Vagina (tissue), 2 donors: Measurements from ENCODE around the gene AMN1. TPM values are rescaled to one million over a fixed set of nuclear protein-coding genes. Genes with fewer than 3 reads are reported as not detected.
"Not testable (repeated sequence)": the region's sequence is repeated elsewhere in the genome, so short reads cannot be mapped to it uniquely, and the experiment has no call there.

Experiments used
- DNase-seq, 2 donors: peaks; one replicate each; pipeline ENCODE4 v3.0.0-alpha.2; 2017; ENCODE audit errors: extremely low spot score in 2 of 2
- H3K27ac ChIP-seq: fragments of 200-600 bp; sonication (generic); one replicate; pipeline ENCODE4 v1.5.1; 2019
- H3K27me3 ChIP-seq: fragments of 200-600 bp; sonication (generic); one replicate; pipeline ENCODE4 v1.5.1; 2019
- H3K36me3 ChIP-seq, 2 donors: fragments of 200-600 bp; sonication (generic); one replicate each; pipeline ENCODE4 v1.5.1; 2017 to 2019
- H3K4me1 ChIP-seq: fragments of 200-600 bp; sonication (generic); one replicate; pipeline ENCODE4 v1.5.1; 2019
- H3K4me3 ChIP-seq, 2 donors: fragments of 200-600 bp; sonication (generic); 1 replicate in 1 of 2; 2 replicates in 1 of 2; pipeline ENCODE4 v1.5.1; 2016 to 2019
- H3K9me3 ChIP-seq: fragments of 200-600 bp; sonication (generic); one replicate; pipeline ENCODE4 v1.5.1; 2019
- POLR2A ChIP-seq, 2 donors: fragments of 450-650 bp; IDR thresholded peaks; one replicate each; pipeline ENCODE4 v1.6.1; 2017; ENCODE audit warnings: antibody characterized with exemption in 2 of 2, mild to moderate bottlenecking in 2 of 2, moderate library complexity in 2 of 2
- POLR2AphosphoS5 ChIP-seq, 2 donors: sonication (generic); formaldehyde crosslinking; IDR thresholded peaks; one replicate each; pipeline ENCODE4 v1.9.0; 2017; ENCODE audit warnings: antibody characterized with exemption in 2 of 2, mild to moderate bottlenecking in 2 of 2, low read depth in 1 of 2; ENCODE audit not compliant: insufficient read depth in 1 of 2
- intact Hi-C: fragments of 100-400 bp; cut with DNase I; formaldehyde crosslinking; loops from one replicate; pipeline ENCODE4 v1.15.1; 2023
- total RNA-seq: library from RNA; depleted of rRNA; stranded (reverse); fragments of >200 nt; gene quantifications from one replicate; pipeline ENCODE4 v1.2.3, GENCODE V29; 2016
- TF ChIP-seq, protein P1 (sequence below), 3 experiments: fragments of 450-650 bp in 2 of 3; fragments of 200-600 bp in 1 of 3; sonication (generic) in 1 of 3; IDR thresholded peaks; one replicate each; pipeline ENCODE4 v1.5.1; 2017 to 2019; ENCODE audit warnings: antibody characterized with exemption in 3 of 3, mild to moderate bottlenecking in 2 of 3, moderate library complexity in 2 of 3

Gene AMN1
- total RNA-seq, 1 donor from 2014 or later, result 5.9 TPM

- no peak for DNase-seq
- H3K36me3 ChIP-seq, result no peaks in the 10 kb centered on the region
- H3K4me1 ChIP-seq, result peaks cover 6% of the 10 kb centered on the region
- intact Hi-C loops, result no loop called here
- no peak overlapping the region for H3K27ac ChIP-seq
- no peaks in the 10 kb centered on the region for H3K27me3 ChIP-seq
- TF ChIP-seq POLR2A (IDR thresholded peaks at IDR 0.05), result no peak
- no peak for TF ChIP-seq POLR2AphosphoS5 (IDR thresholded peaks at IDR 0.05; ENCODE audit: insufficient read depth in 1 of 2, low read depth in 1 of 2)
- TF ChIP-seq, protein P1, sequence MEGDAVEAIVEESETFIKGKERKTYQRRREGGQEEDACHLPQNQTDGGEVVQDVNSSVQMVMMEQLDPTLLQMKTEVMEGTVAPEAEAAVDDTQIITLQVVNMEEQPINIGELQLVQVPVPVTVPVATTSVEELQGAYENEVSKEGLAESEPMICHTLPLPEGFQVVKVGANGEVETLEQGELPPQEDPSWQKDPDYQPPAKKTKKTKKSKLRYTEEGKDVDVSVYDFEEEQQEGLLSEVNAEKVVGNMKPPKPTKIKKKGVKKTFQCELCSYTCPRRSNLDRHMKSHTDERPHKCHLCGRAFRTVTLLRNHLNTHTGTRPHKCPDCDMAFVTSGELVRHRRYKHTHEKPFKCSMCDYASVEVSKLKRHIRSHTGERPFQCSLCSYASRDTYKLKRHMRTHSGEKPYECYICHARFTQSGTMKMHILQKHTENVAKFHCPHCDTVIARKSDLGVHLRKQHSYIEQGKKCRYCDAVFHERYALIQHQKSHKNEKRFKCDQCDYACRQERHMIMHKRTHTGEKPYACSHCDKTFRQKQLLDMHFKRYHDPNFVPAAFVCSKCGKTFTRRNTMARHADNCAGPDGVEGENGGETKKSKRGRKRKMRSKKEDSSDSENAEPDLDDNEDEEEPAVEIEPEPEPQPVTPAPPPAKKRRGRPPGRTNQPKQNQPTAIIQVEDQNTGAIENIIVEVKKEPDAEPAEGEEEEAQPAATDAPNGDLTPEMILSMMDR (IDR thresholded peaks at IDR 0.05), result no peak
- no peaks in the 10 kb centered on the region for H3K9me3 ChIP-seq
- no peak overlapping the region for H3K4me3 ChIP-seq
Measured at GRCh38 chr12:31768046-31768445, 39.2 kb upstream of the AMN1 start.

DNA sequence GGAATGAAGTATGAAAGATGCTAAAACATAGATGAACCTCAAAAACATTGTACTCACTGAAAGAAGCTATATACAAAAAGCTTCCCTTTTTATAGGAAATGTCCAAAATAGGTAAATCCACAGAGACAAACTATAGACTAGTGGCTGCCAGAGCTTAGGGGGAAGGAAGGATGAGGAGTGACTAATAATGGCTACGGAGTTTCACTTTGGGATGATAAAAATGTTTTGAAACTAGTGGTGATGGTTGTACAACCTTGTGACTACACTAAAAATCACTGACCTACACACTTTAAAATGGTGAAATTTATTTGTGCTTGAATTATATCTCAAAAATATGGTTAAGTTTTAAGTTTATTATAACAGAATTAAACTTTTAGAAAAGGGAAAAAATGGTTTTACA lies 37.1 kb upstream of the AMN1 start:
- Histone ChIP-seq H3K36me3 (no peaks in the 10 kb centered on the region), H3K27me3 (no peaks in the 10 kb centered on the region), H3K9me3 (no peaks in the 10 kb centered on the region), H3K4me1 (no peaks in the 10 kb centered on the region), H3K4me3 (no peak overlapping the region), H3K27ac (no peak overlapping the region)
- TF ChIP-seq, protein P1 (IDR thresholded peaks at IDR 0.05), result no peak
- TF ChIP-seq POLR2A (IDR thresholded peaks at IDR 0.05) (no peak), POLR2AphosphoS5 (IDR thresholded peaks at IDR 0.05; ENCODE audit: insufficient read depth in 1 of 2, low read depth in 1 of 2) (no peak)
- no peak for DNase-seq
- intact Hi-C loops, result no loop called here

DNA sequence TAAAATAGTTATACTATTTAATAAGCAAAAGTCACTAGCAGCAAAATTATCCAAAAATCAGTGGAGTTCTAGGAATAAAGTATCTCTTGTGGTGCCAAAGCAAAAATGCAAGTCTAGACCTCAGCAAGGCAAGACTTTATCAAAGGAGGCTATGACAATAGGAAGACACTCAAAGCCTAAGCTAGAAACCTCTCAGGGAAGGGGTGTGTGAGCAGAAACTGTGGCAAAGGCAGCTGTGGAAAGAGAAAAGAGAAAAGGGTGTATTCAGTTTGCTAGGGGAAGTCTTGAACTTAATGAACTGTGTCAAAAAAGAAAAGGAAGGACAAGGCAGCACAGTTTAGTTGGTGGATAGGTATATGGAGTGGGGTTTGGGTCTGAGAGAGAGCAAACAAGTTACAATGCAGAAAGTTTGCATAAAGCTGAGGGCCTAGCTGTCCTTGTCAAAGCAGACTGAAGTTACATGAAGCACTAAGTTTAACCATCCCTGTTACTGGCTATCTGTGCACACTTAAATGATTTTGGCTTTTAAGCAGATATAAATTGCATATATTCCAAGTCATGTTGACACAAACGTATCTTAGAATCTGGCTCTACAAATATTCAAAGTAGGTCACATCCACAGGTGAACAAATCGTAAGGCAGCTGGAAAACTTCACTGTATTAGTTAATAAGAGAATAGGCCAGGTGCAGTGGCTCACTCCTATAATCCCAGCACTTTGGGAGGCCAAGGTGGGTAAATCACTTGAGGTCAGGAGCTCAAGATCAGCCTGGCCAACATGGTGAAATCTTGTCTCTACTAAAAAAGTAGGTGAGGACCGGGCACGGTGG lies 31.0 kb upstream of the AMN1 start:
- H3K36me3 ChIP-seq, result no peaks in the 10 kb centered on the region
- no peaks in the 10 kb centered on the region for H3K9me3 ChIP-seq
- DNase-seq, result peak in 1 of 2 donors; percentile 22
- intact Hi-C loops, result no loop called here
- TF ChIP-seq, protein P1 (IDR thresholded peaks at IDR 0.05), result no peak
- no peak for TF ChIP-seq POLR2A (IDR thresholded peaks at IDR 0.05)
- TF ChIP-seq POLR2AphosphoS5 (IDR thresholded peaks at IDR 0.05; ENCODE audit: insufficient read depth in 1 of 2, low read depth in 1 of 2), result no peak
- H3K4me3 ChIP-seq, result no peak overlapping the region
- H3K4me1 ChIP-seq, result no peaks in the 10 kb centered on the region
- H3K27me3 ChIP-seq, result no peaks in the 10 kb centered on the region
- H3K27ac ChIP-seq, result no peak overlapping the region

DNA sequence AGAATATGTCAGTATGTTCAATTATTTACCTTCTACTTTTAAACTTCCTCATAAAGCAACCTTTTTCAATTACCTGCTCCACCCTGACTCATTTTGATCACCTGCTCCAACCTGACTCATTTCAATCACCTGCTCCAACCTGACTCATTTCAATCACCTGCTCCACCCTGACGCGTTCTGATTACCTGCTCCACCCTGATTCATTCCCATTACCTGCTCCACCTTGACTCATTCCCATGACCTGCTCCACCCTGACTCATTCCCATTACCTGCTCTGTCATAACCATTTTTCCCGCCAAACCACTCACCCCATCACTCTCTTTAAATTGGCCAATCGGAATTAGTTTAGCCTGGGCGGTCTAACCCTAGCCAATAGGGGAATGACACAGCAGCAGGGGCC lies 29.5 kb upstream of the AMN1 start:
- intact Hi-C loops, H3K27ac ChIP-seq, H3K4me3 ChIP-seq, H3K4me1 ChIP-seq, H3K36me3 ChIP-seq, H3K27me3 ChIP-seq, DNase-seq, H3K9me3 ChIP-seq: not testable (repeated sequence)

GRCh38 chr12:31756977-31757420 lies 28.2 kb upstream of the AMN1 start:
- no peaks in the 10 kb centered on the region for H3K4me1 ChIP-seq

More at GRCh38 chr12:31756977-31757420, 28.2 kb upstream of the AMN1 start:
- TF ChIP-seq, protein P1 (IDR thresholded peaks at IDR 0.05), result no peak
- Histone ChIP-seq H3K9me3 (no peaks in the 10 kb centered on the region), H3K27ac (peak overlapping the region; percentile 14), H3K36me3 (no peaks in the 10 kb centered on the region), H3K4me3 (no peak overlapping the region), H3K27me3 (no peaks in the 10 kb centered on the region)
- no peak for DNase-seq
- intact Hi-C loops, result no loop called here
